Lower leg skin (tissue), 3 donors: ENCODE results near the gene NT5M.

Source experiments
- POLR2A ChIP-seq, 2 donors: fragments of 450-650 bp; IDR thresholded peaks; one replicate each; pipeline ENCODE4 v1.6.1; 2016 to 2017; ENCODE audit warnings: antibody characterized with exemption in 2 of 2, mild to moderate bottlenecking in 1 of 2, moderate library complexity in 1 of 2
- TF ChIP-seq, protein P1 (sequence below), 3 donors: fragments of 450-650 bp; IDR thresholded peaks; one replicate each; pipeline ENCODE4 v1.5.1; 2016; ENCODE audit warnings: antibody characterized with exemption in 3 of 3, mild to moderate bottlenecking in 3 of 3, moderate library complexity in 2 of 3

DNA sequence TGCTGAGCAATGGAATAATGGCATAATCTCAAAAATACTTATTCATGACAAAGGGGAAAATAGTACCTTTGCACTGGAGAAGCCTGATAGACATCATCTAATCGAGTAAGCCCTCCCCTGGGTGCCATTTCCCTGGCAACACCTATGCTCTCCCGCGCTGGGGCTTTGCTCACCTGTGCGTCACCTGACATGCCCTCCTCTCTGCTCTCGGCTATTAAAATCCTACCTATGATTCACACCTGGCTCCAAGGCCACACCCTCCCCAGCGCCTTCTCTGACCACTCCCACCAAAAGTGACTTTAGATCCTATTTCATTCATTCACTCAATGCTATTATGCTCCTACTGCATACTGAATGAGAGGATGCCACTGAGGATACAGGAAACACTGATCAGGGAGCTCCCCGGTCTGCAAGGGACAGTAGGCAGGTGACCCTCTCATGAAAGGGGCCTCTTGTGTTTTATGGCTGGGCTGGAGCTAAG lies 83.9 kb downstream of the NT5M start:
- TF ChIP-seq, protein P1, sequence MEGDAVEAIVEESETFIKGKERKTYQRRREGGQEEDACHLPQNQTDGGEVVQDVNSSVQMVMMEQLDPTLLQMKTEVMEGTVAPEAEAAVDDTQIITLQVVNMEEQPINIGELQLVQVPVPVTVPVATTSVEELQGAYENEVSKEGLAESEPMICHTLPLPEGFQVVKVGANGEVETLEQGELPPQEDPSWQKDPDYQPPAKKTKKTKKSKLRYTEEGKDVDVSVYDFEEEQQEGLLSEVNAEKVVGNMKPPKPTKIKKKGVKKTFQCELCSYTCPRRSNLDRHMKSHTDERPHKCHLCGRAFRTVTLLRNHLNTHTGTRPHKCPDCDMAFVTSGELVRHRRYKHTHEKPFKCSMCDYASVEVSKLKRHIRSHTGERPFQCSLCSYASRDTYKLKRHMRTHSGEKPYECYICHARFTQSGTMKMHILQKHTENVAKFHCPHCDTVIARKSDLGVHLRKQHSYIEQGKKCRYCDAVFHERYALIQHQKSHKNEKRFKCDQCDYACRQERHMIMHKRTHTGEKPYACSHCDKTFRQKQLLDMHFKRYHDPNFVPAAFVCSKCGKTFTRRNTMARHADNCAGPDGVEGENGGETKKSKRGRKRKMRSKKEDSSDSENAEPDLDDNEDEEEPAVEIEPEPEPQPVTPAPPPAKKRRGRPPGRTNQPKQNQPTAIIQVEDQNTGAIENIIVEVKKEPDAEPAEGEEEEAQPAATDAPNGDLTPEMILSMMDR (IDR thresholded peaks at IDR 0.05) = no peak
- no peak for TF ChIP-seq POLR2A (IDR thresholded peaks at IDR 0.05)
